Measurements from ENCODE around the gene TMEM50B. TPM values are rescaled to one million over a fixed set of nuclear protein-coding genes. Genes with fewer than 3 reads are reported as not detected.
"Not testable (repeated sequence)": the region's sequence is repeated elsewhere in the genome, so short reads cannot be mapped to it uniquely, and the experiment has no call there.

The TMEM50B gene
- total RNA-seq, 4 donors from 2014 or later: 64.4 to 116 (median 94.7) TPM

- TF ChIP-seq CTCF (IDR thresholded peaks at IDR 0.05): no peak
- no peak for TF ChIP-seq POLR2A (IDR thresholded peaks at IDR 0.05)
- DNase-seq: no peak
Measured at GRCh38 chr21:33512481-33512880, 32.7 kb upstream of the TMEM50B start.

GRCh38 chr21:33511639-33512038 lies 31.9 kb upstream of the TMEM50B start:
- Histone ChIP-seq H3K36me3 (peaks cover 0 to 82% (median 0%) of the 10 kb centered on the region in 3 donors), H3K4me3 (no peak overlapping the region), H3K27me3 (no peaks in the 10 kb centered on the region), H3K4me1 (no peaks in the 10 kb centered on the region), H3K27ac (no peak overlapping the region), H3K9me3 (no peaks in the 10 kb centered on the region)
- DNase-seq: no peak
- TF ChIP-seq CTCF (IDR thresholded peaks at IDR 0.05) (no peak), POLR2A (IDR thresholded peaks at IDR 0.05) (no peak)

More at GRCh38 chr21:33512481-33512880, 32.7 kb upstream of the TMEM50B start:
- H3K9me3 ChIP-seq: no peaks in the 10 kb centered on the region
- H3K27me3 ChIP-seq: no peaks in the 10 kb centered on the region
- no peak overlapping the region for H3K27ac ChIP-seq
- peaks cover 0 to 83% (median 0%) of the 10 kb centered on the region in 3 donors for H3K36me3 ChIP-seq
- H3K4me3 ChIP-seq: no peak overlapping the region
- no peaks in the 10 kb centered on the region for H3K4me1 ChIP-seq

- Histone ChIP-seq H3K36me3 (peaks cover 0 to 87% (median 0%) of the 10 kb centered on the region in 3 donors), H3K4me1 (no peaks in the 10 kb centered on the region), H3K27me3 (no peaks in the 10 kb centered on the region), H3K27ac (no peak overlapping the region), H3K4me3 (no peak overlapping the region), H3K9me3 (no peaks in the 10 kb centered on the region)
- TF ChIP-seq POLR2A (IDR thresholded peaks at IDR 0.05): no peak
- no peak for TF ChIP-seq CTCF (IDR thresholded peaks at IDR 0.05)
- no peak for DNase-seq
Measured at GRCh38 chr21:33510826-33511225, 31.1 kb upstream of the TMEM50B start.

GRCh38 chr21:33507003-33507402 lies 27.2 kb upstream of the TMEM50B start:
- H3K27ac ChIP-seq, H3K9me3 ChIP-seq, H3K4me1 ChIP-seq, H3K27me3 ChIP-seq, H3K4me3 ChIP-seq, DNase-seq: not testable (repeated sequence)
- peaks cover 0 to 76% (median 0%) of the 10 kb centered on the region in 3 donors for H3K36me3 ChIP-seq

- Histone ChIP-seq H3K4me3 (no peak overlapping the region), H3K36me3 (peaks cover 0 to 67% (median 0%) of the 10 kb centered on the region in 3 donors)
- no peak for TF ChIP-seq POLR2A (IDR thresholded peaks at IDR 0.05)
- no peak for TF ChIP-seq CTCF (IDR thresholded peaks at IDR 0.05)
Measured at GRCh38 chr21:33505833-33506232, 26.1 kb upstream of the TMEM50B start.

GRCh38 chr21:33496345-33496744 lies 16.6 kb upstream of the TMEM50B start:
- Histone ChIP-seq H3K4me3 (no peak overlapping the region), H3K27me3 (no peaks in the 10 kb centered on the region), H3K4me1 (peaks cover 0 to 4% (median 0%) of the 10 kb centered on the region in 4 donors), H3K27ac (no peak overlapping the region), H3K9me3 (no peaks in the 10 kb centered on the region), H3K36me3 (no peaks in the 10 kb centered on the region)
- TF ChIP-seq CTCF (IDR thresholded peaks at IDR 0.05): no peak
- TF ChIP-seq POLR2A (IDR thresholded peaks at IDR 0.05): no peak
- no peak for DNase-seq

More at GRCh38 chr21:33505833-33506232, 26.1 kb upstream of the TMEM50B start:
- DNase-seq: no peak
- Histone ChIP-seq H3K27ac (no peak overlapping the region), H3K9me3 (no peaks in the 10 kb centered on the region), H3K4me1 (no peaks in the 10 kb centered on the region), H3K27me3 (no peaks in the 10 kb centered on the region)
